Measurements from ENCODE around the gene NTRK3. TPM values are rescaled to one million over a fixed set of nuclear protein-coding genes. Genes with fewer than 3 reads are reported as not detected.

Gene NTRK3
- 16.5 to 25.8 TPM (median 22.9 TPM) in 5 replicates for total RNA-seq (2022; extraction: Qiagen RNA extraction; ENCODE audit: low read depth)

DNA sequence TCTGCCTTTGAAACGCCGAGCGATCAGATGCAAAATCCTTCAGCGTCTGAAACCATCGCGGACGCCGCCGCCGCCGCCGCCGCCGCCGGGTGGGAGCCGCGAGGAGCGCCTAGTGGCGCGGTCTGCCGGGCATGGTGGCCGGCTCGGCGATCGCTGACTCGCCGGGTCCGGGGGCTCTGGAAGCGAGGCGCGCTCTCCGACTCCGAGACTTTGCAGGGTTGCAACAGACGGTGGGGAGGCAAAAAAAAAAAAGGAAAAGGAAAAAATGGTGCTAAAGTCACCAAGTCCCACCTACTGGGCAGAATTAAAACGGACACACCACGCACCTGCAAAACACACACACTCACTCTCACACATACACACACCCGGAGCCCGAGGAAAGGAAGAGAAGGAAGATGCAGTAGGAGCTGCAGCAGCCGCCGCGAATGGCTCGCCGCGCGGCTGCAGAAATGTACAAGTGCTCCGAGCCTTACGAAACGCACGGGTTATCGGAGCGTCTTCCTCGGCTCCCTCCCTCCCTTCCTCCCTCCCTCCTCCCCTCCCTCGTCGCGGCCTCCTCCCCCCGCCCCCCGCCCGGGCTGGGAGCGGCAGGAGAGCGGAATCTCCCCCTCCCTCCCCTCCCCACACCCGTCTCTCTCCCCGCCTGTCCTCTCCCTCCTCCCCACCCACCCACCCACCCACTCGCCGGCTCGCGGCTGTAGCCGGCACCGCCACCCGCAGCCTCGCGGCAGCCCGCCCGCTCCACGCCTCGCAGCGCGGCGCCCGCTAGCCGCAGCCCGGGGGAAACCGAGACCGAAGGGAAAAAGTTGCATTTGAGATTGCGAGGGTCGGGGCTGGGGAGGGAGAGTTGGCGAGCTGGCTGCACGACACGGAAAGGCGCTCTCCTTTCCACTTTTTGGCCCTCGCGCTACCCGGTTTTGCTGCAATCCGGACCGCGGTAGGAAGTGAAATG is at the start of gene NTRK3:
NTRK3 (minus strand) TSS at position 461 of the 952 bp plus-strand sequence. CDS start 586 bp downstream, outside the sequence.

Other genes with a start within 250 kb of the NTRK3 start
- gene MRPL46, start 210.6 kb upstream of the NTRK3 start, total RNA-seq (2022; extraction: Qiagen RNA extraction; ENCODE audit: low read depth), result 57.9 to 67.2 TPM (median 60.0 TPM) in 5 replicates
- 94.1 to 133 TPM (median 114 TPM) in 5 replicates for gene MRPS11, start 211.0 kb upstream of the NTRK3 start, total RNA-seq (2022; extraction: Qiagen RNA extraction; ENCODE audit: low read depth)

Measured in A549 treated with GW870086 at 1 μM for 4 hours (cell line).